GM12891 (cell line): Measurements from ENCODE around the gene ABCC3.

Source experiments
- PAX5 ChIP-seq: IDR thresholded peaks from 2 replicates; pipeline ENCODE4 v1.6.1; 2011; ENCODE audit warnings: low read length, moderate library complexity, mild to moderate bottlenecking; ENCODE audit not compliant: insufficient read depth, severe bottlenecking
- POLR2A ChIP-seq: IDR thresholded peaks from 2 replicates; pipeline ENCODE4 v1.6.1; 2011; ENCODE audit warnings: low read depth, low read length, control low read depth
- POLR2AphosphoS5 ChIP-seq: IDR thresholded peaks from 2 replicates; pipeline ENCODE4 v1.6.1; 2011; ENCODE audit warnings: low read depth, low read length, control low read depth
- POU2F2 ChIP-seq: IDR thresholded peaks from 2 replicates; pipeline ENCODE4 v1.6.1; 2011; ENCODE audit warnings: low read depth, mild to moderate bottlenecking, control low read depth, low read length, moderate library complexity
- SPI1 ChIP-seq: IDR thresholded peaks from 2 replicates; pipeline ENCODE4 v1.6.1; 2011; ENCODE audit warnings: low read depth, low read length, control low read depth
- TAF1 ChIP-seq: IDR thresholded peaks from 2 replicates; pipeline ENCODE4 v1.6.1; 2011; ENCODE audit warnings: low read depth, low read length, control low read depth

- TF ChIP-seq POLR2AphosphoS5 = no peak
- no peak for TF ChIP-seq POLR2A
- no peak for TF ChIP-seq TAF1
- TF ChIP-seq PAX5 = no peak
- TF ChIP-seq POU2F2 = no peak
- TF ChIP-seq SPI1 = no peak
Measured at GRCh38 chr17:50675190-50675589, 40.5 kb downstream of the ABCC3 start.
